GM19351 (cell line): ENCODE data around the gene SYPL1.
"Not testable (repeated sequence)": the region's sequence is repeated elsewhere in the genome, so short reads cannot be mapped to it uniquely, and the experiment has no call there.

ENCODE experiments used
- ATAC-seq: cut with Tn5 transposase; IDR thresholded peaks from one replicate; pipeline ENCODE4 v1.9.1; 2021; ENCODE audit warnings: mild to moderate bottlenecking, moderate library complexity; ENCODE audit not compliant: unreplicated experiment

The SYPL1 gene

GRCh38 chr7:106112118-106112971 lies at the start of gene SYPL1:
Gene SYPL1, minus strand, starts transcription at chr7:106112312. Its CDS starts 104 bp downstream, at chr7:106112208.
- peak; percentile 86 for ATAC-seq

GRCh38 chr7:106155027-106155426 lies 42.9 kb upstream of the SYPL1 start:
- ATAC-seq: no peak

- ATAC-seq: peak; percentile 71
Observed at GRCh38 chr7:106153891-106154449, 41.9 kb upstream of the SYPL1 start.

GRCh38 chr7:106152313-106152665 lies 40.2 kb upstream of the SYPL1 start:
- ATAC-seq: no peak

GRCh38 chr7:106151459-106152312 lies 39.6 kb upstream of the SYPL1 start:
- ATAC-seq: no peak

GRCh38 chr7:106143711-106144337 lies 31.7 kb upstream of the SYPL1 start:
- ATAC-seq: no peak

GRCh38 chr7:106142136-106142535 lies 30.0 kb upstream of the SYPL1 start:
- ATAC-seq: no peak

- ATAC-seq: no peak
Observed at GRCh38 chr7:106140406-106141173, 28.5 kb upstream of the SYPL1 start.

GRCh38 chr7:106139265-106140251 lies 27.4 kb upstream of the SYPL1 start:
- no peak for ATAC-seq

- ATAC-seq: no peak
Observed at GRCh38 chr7:106138776-106139175, 26.7 kb upstream of the SYPL1 start.

- not testable (repeated sequence) for ATAC-seq
Observed at GRCh38 chr7:106138181-106138580, 26.1 kb upstream of the SYPL1 start.

- ATAC-seq: no peak
Observed at GRCh38 chr7:106134241-106134640, 22.1 kb upstream of the SYPL1 start.

GRCh38 chr7:106129291-106129690 lies 17.2 kb upstream of the SYPL1 start:
- no peak for ATAC-seq

- no peak for ATAC-seq
Observed at GRCh38 chr7:106128836-106129235, 16.7 kb upstream of the SYPL1 start.

GRCh38 chr7:106127984-106128780 lies 16.1 kb upstream of the SYPL1 start:
- ATAC-seq: no peak

GRCh38 chr7:106126170-106126938 lies 14.2 kb upstream of the SYPL1 start:
- no peak for ATAC-seq

- no peak for ATAC-seq
Observed at GRCh38 chr7:106125417-106125816, 13.3 kb upstream of the SYPL1 start.

- ATAC-seq: no peak
Observed at GRCh38 chr7:106124186-106124585, 12.1 kb upstream of the SYPL1 start.
